Epithelial cell of prostate (primary cell): ENCODE results near the gene CNNM2.

Experiments used
- DNase-seq: peaks from one replicate; pipeline ENCODE4 v3.0.0-alpha.2; 2011; ENCODE audit warnings: low read depth, low spot score
- H3K27ac ChIP-seq: fragments of 450-650 bp; 2 replicates; pipeline ENCODE4 v1.5.1; 2017; ENCODE audit warnings: mild to moderate bottlenecking

The CNNM2 gene

GRCh38 chr10:103019425-103019824 is 101.3 kb downstream of the CNNM2 start:
- no peak overlapping the region for H3K27ac ChIP-seq
- no peak for DNase-seq

- no peak for DNase-seq
- H3K27ac ChIP-seq = no peak overlapping the region
Observed at GRCh38 chr10:103021150-103021899, 103.2 kb downstream of the CNNM2 start.

GRCh38 chr10:103021900-103022293 is 103.8 kb downstream of the CNNM2 start:
- no peak for DNase-seq
- H3K27ac ChIP-seq = no peak overlapping the region

GRCh38 chr10:103025696-103026095 is 107.6 kb downstream of the CNNM2 start:
- H3K27ac ChIP-seq = no peak overlapping the region
- no peak for DNase-seq

GRCh38 chr10:103038570-103038969 is 120.5 kb downstream of the CNNM2 start:
- H3K27ac ChIP-seq = no peak overlapping the region
- DNase-seq = no peak

GRCh38 chr10:103040418-103040817 is 122.3 kb downstream of the CNNM2 start:
- no peak for DNase-seq
- no peak overlapping the region for H3K27ac ChIP-seq

- no peak overlapping the region for H3K27ac ChIP-seq
Observed at GRCh38 chr10:103041391-103041790, 123.3 kb downstream of the CNNM2 start.

GRCh38 chr10:103042129-103042528 is 124.0 kb downstream of the CNNM2 start:
- no peak for DNase-seq
- H3K27ac ChIP-seq = no peak overlapping the region

More at GRCh38 chr10:103041391-103041790, 123.3 kb downstream of the CNNM2 start:
- no peak for DNase-seq

- no peak overlapping the region for H3K27ac ChIP-seq
- no peak for DNase-seq
Observed at GRCh38 chr10:103042908-103043307, 124.8 kb downstream of the CNNM2 start.

- no peak for DNase-seq
- H3K27ac ChIP-seq = no peak overlapping the region
Observed at GRCh38 chr10:103044942-103045489, 126.9 kb downstream of the CNNM2 start.

- H3K27ac ChIP-seq = no peak overlapping the region
- DNase-seq = no peak
Observed at GRCh38 chr10:103045961-103046360, 127.9 kb downstream of the CNNM2 start.

GRCh38 chr10:103047381-103047780 is 129.3 kb downstream of the CNNM2 start:
- H3K27ac ChIP-seq = no peak overlapping the region
- DNase-seq = no peak

GRCh38 chr10:103049237-103049636 is 131.1 kb downstream of the CNNM2 start:
- no peak overlapping the region for H3K27ac ChIP-seq
- no peak for DNase-seq

- no peak overlapping the region for H3K27ac ChIP-seq
- no peak for DNase-seq
Observed at GRCh38 chr10:103053659-103054581, 135.8 kb downstream of the CNNM2 start.

- no peak for DNase-seq
- no peak overlapping the region for H3K27ac ChIP-seq
Observed at GRCh38 chr10:103054621-103055020, 136.5 kb downstream of the CNNM2 start.

GRCh38 chr10:103055105-103055504 is 137.0 kb downstream of the CNNM2 start:
- no peak overlapping the region for H3K27ac ChIP-seq

GRCh38 chr10:103058034-103058433 is 139.9 kb downstream of the CNNM2 start:
- no peak for DNase-seq
- H3K27ac ChIP-seq = no peak overlapping the region

More at GRCh38 chr10:103055105-103055504, 137.0 kb downstream of the CNNM2 start:
- no peak for DNase-seq

- DNase-seq = no peak
- H3K27ac ChIP-seq = no peak overlapping the region
Observed at GRCh38 chr10:103060575-103060974, 142.5 kb downstream of the CNNM2 start.

- no peak for DNase-seq
- no peak overlapping the region for H3K27ac ChIP-seq
Observed at GRCh38 chr10:103062854-103063590, 144.9 kb downstream of the CNNM2 start.

- DNase-seq = no peak
- H3K27ac ChIP-seq = no peak overlapping the region
Observed at GRCh38 chr10:103064956-103065355, 146.9 kb downstream of the CNNM2 start.
